GM19239 (cell line): ENCODE data around the gene SBK2.

Source experiments
- DNase-seq: peaks from one replicate; pipeline ENCODE4 v3.0.0; 2011; ENCODE audit warnings: low spot score; ENCODE audit not compliant: insufficient read length
- FAIRE-seq: peaks from 2 replicates; lab custom pipeline; 2011; peaks lifted over from hg19 to GRCh38; lab: Jason Lieb, UNC

SBK2 gene

GRCh38 chr19:55488986-55489710 lies 47.8 kb downstream of the SBK2 start:
- no peak for FAIRE-seq

GRCh38 chr19:55487924-55488687 lies 48.8 kb downstream of the SBK2 start, which contains the start of gene SSC5D:
Gene SSC5D, plus strand, starts transcription at chr19:55488436. Its CDS starts 154 bp downstream, at chr19:55488590.
- no peak for DNase-seq
- FAIRE-seq = no peak

More at GRCh38 chr19:55488986-55489710, 47.8 kb downstream of the SBK2 start:
- DNase-seq = no peak

- DNase-seq (no peak), FAIRE-seq (no peak)
Measured at GRCh38 chr19:55486971-55487923, 49.7 kb downstream of the SBK2 start.

- FAIRE-seq (no peak), DNase-seq (no peak)
Measured at GRCh38 chr19:55486043-55486970, 50.6 kb downstream of the SBK2 start.

- DNase-seq = no peak
- peak; percentile 51 for FAIRE-seq
Measured at GRCh38 chr19:55485439-55486011, 51.4 kb downstream of the SBK2 start.

GRCh38 chr19:55484593-55485438 lies 52.1 kb downstream of the SBK2 start, which contains the start of gene NAT14:
Gene NAT14, plus strand, starts transcription at chr19:55485188. Its CDS starts 521 bp downstream, at chr19:55485709.
- peak; percentile 99 for DNase-seq

GRCh38 chr19:55483706-55484592 lies 53.0 kb downstream of the SBK2 start:
- DNase-seq = no peak

More at GRCh38 chr19:55484593-55485438, 52.1 kb downstream of the SBK2 start, which contains the start of gene NAT14:
- peak; percentile 85 for FAIRE-seq

GRCh38 chr19:55482967-55483705 lies 53.8 kb downstream of the SBK2 start:
- no peak for FAIRE-seq

More at GRCh38 chr19:55483706-55484592, 53.0 kb downstream of the SBK2 start:
- no peak for FAIRE-seq

GRCh38 chr19:55482156-55482961 lies 54.6 kb downstream of the SBK2 start:
- FAIRE-seq = no peak

More at GRCh38 chr19:55482967-55483705, 53.8 kb downstream of the SBK2 start:
- no peak for DNase-seq

GRCh38 chr19:55481794-55482155 lies 55.2 kb downstream of the SBK2 start:
- DNase-seq (no peak), FAIRE-seq (no peak)

More at GRCh38 chr19:55482156-55482961, 54.6 kb downstream of the SBK2 start:
- DNase-seq = no peak

- FAIRE-seq (no peak), DNase-seq (no peak)
Measured at GRCh38 chr19:55481148-55481793, 55.7 kb downstream of the SBK2 start.

- FAIRE-seq (no peak), DNase-seq (no peak)
Measured at GRCh38 chr19:55479451-55480230, 57.3 kb downstream of the SBK2 start.

- no peak for FAIRE-seq
- no peak for DNase-seq
Measured at GRCh38 chr19:55479045-55479444, 57.9 kb downstream of the SBK2 start.
